ENCODE measurements around the gene LONRF3. TPM values are rescaled to one million over a fixed set of nuclear protein-coding genes. Genes with fewer than 3 reads are reported as not detected.
A peak's percentile ranks its signal among the peaks of the same experiment; 100 is the strongest.
"Not testable (repeated sequence)": the region's sequence is repeated elsewhere in the genome, so short reads cannot be mapped to it uniquely, and the experiment has no call there.

The LONRF3 gene
- total RNA-seq, 1 donor from 2014 or later = 3.4 TPM

DNA sequence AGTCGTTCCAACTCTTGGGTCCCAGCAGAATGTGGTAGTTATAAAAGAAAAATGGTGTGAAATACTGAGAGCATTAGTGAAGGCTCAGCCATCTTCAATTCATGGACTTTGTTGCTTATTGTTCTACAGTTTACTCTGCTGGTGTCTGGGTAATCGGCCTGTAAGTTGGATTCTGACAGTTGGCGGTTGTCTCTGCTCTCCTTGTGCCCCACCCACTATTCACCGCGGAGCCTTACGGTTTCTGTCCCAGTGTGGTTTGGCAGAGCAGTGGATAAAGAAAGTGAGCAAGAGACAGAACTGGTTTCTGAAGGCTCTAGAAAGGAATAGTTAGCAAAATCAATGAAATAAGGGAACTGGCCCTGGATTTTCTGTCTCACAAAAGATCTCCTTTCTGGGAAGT, 9.1 kb downstream of the LONRF3 start:
- no peak for DNase-seq (ENCODE audit: extremely low read depth, low read depth, low spot score)

DNA sequence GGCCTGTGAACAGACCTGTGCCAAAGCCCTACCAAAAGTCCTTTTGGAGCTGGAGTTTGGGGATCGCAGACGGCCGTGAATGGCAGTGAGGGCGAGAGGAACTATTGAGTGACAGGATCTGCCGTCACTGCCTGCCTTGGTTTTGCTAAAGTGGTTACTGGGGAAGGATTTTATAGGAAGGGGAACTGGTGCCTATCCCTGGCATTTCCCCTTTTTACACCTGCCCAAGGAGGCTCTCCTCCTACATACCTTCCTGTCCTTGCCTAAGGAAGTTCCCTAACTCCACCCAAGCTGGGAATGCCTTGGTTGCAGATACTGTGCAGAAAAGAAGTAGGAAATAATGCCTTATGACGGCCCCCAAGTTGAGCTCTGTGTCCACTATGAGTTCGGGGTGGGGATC, 14.5 kb downstream of the LONRF3 start:
- no peak for DNase-seq (ENCODE audit: extremely low read depth, low read depth, low spot score)

DNA sequence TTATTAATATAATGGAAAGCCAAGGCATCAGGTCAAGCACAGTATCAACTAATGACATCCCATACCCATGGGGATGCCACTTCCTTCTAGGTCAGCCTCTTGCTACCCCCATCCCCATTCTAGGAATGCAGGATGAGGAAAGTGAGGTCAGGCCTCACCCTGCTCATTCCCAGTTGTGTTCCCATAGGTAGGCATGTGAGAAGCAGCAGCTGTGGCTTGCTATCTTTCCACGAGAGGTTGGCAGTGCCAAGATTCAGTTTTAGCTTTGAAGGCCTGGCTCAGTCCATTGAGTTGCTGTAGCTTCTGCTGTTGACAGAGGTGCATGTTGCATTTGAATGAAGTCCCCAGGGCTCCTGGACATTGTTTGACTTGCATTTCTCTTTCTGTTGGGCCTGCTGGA, 15.5 kb downstream of the LONRF3 start:
- no peak for DNase-seq (ENCODE audit: extremely low read depth, low read depth, low spot score)

DNA sequence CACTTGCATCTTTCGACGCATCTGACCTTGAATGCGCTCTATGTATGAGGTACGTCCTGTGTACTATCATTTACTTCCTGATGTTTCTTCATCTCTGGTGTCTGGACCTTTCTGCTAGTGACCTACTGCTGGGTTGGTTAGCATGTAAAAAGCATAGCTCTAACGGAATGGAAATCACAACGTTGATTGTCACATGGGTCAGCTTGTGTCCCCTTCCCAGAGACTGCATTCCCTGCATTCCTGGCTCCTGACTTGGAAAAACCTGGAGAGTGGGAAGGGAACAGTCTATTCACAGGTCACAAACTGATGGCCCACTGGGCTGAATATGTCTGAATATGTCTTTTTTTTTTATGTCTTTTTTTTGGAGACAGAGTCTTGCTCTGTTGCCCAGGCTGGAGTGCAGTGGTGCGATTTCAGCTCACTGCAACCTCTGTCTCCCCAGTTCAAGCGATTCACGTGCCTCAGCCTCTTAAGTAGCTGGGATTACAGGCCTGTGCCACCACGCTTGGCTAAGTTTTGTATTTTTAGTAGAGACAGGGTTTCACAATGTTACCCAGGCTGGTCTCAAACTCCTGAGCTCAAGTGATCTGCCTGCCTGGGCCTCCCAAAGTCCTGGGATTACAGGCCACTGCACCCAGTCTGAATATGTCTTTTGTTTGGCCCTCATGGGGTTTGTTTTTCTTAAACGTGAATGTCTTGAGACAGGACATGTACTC, 16.3 kb downstream of the LONRF3 start:
- DNase-seq (ENCODE audit: extremely low read depth, low read depth, low spot score) = no peak

DNA sequence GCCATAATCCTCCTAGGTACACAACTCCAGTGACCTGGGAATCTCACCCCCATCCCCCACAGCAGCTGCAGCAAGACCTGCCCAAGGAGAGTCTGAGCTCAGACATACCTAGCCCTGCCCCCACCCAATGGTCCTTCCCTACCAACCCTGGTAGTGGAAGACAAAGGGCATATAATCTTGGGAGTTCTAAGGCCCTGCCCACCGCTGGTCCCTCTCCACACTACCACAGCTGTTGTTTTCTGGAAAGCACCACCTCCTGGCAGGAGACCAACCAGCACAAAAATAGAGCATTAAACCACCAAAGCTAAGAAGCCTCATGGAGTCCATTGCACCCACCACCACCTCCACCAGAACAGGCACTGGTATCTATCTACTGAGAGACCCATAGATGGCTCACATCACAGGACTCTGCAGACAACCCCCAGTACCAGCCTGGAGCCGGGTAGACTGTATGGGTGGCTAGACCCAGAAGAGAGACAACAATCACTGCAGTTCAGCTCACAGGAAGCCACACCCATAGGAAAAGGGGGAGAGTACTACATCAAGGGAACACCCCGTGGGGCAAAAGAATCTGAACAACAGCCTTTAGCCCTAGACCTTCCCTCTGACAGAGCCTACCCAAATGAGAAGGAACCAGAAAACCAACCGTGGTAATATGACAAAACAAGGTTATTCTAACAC, 18.2 kb downstream of the LONRF3 start:
- DNase-seq (ENCODE audit: extremely low read depth, low read depth, low spot score) = not testable (repeated sequence)

DNA sequence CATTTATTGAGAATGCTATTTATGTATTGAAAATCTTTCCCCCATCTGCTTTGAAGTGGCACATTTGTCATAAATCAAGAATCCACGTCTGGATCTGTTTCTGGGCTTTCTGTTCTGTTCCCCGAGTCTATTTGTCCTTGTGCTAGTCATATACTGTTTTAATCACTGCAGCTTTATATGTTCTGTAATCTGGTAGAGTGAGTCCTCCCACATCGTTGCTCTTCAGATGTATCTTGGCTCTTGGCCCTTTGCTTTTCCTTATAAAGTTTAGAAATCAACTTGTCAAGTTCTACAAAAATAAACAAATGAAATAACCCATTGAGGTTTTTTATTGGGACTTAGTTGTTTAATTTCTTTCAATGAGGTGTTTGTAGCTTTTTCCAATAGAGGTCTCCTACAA, 29.0 kb downstream of the LONRF3 start:
- DNase-seq (ENCODE audit: extremely low read depth, low read depth, low spot score) = no peak

DNA sequence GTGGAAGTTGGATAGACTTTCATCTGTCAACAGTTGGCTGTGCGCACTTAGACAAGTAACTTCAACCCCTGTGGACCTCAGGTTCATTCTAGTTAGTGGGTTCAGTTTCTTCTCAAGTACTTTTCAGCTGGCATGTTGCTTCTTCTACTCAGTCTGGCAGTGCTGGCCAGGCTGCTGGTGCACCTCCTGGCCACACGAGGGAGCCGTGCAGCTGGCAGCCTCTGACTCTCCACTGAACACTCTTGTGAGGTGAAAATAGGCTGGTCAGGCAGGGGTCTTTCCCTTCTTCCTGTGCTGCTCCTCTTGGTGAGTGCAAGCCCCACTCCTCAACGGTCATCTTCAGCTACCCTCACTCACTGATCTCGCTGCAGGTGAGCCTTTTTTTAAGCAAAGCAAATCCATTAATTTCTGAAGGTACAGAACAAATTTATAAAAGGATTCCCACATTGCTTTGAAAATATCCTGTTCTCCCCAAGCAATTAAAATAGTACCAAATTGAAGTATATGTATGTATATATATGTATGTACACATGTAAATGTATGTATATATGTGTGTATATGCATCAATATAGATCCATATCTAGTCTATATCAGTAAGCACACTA, 30.6 kb downstream of the LONRF3 start:
- no peak for DNase-seq (ENCODE audit: extremely low read depth, low read depth, low spot score)

DNA sequence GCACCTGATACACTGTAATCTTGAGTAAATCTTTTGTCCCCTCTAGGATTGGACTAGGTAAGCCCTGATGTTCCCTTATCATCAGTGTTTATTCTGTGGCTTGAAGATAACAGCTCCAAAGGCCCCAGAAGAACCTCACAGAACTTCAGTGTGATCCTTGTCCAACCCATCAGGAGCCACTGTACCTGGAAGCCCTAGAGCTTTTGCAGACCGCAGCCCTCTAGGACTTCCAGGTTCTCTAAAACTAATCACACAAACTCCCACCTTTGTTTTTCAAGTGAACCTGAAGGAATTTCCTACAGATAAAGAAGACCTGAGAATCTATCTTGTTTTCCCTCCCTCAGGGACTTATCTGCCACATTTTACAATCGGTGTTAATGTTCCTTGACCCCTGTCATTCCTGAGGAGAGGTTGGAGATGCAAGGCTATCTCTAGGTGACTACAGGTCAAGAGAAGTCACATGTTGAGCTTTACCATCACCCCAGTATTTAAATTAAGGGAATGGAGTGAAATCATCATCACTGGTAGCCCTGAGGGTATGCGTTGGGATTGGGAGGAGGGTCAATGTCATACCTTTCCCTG, 32.9 kb downstream of the LONRF3 start:
- no peak for DNase-seq (ENCODE audit: extremely low read depth, low read depth, low spot score)

DNA sequence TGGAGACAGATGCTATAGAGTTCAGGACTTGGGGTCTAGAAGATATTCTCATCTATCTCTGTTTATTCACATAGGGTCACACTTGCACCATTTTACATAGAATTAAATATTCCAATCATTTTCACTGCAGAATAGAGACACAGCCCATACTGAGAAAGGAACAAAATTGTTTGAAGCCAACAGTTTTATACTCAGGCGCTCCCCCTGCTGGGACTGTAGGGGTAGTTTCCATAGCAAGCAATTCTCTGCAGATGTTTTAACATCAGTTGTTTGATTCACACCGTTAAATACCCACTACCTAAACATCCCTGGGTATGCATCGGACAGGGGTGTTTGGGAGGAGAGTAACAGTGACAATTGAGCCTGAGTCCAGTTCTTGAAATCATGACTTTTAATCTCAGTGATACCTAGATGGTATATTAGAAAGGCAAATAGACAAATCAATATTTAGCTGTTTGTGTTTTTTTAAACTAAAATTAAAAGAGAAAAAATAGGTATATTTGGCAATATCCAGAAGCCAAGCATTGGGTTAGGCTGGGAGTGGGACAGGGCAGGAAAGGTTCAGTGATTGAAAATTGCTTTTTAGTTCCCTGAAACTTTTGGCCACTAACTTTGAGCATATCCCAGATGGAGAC, 33.8 kb downstream of the LONRF3 start:
- no peak for DNase-seq (ENCODE audit: extremely low read depth, low read depth, low spot score)

DNA sequence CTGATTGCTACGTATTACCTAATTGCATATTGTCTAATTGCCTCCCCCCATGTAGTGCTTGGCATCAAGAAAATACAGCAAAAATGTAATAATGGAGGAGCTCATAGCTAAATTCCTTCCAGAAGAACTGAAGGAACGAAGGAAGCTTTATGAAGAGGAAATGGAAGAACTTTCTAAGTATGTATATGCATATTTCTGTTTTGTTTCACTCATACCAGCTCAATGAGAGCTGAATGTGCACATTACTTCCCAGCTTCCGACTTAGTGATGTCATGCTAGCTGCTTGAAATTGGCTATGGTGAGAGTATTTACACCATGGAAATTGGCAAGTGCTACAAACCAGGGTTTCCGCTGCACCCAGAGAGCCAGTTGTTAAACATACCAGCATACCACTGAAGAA, 34.7 kb downstream of the LONRF3 start:
- DNase-seq (ENCODE audit: extremely low read depth, low read depth, low spot score) = no peak

DNA sequence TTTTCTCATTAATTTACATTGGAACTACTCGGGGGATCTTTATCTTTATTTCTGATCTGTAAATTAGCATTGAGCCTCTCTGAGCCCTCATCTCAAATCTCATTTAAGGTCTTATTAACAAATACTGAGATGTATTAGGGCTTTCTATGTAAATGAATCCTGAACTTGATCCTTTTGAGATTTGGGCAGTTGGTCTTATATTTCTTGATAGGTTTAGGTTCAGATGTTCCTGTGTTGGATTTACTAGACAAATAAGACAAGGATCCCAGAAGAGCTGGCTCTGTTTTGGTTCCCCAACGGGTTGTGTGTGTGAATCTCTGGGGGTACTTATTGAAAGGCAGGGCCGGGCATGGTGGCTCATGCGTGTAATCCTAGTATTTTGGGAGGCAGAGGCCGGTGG, 36.1 kb downstream of the LONRF3 start:
- DNase-seq (ENCODE audit: extremely low read depth, low read depth, low spot score) = no peak

DNA sequence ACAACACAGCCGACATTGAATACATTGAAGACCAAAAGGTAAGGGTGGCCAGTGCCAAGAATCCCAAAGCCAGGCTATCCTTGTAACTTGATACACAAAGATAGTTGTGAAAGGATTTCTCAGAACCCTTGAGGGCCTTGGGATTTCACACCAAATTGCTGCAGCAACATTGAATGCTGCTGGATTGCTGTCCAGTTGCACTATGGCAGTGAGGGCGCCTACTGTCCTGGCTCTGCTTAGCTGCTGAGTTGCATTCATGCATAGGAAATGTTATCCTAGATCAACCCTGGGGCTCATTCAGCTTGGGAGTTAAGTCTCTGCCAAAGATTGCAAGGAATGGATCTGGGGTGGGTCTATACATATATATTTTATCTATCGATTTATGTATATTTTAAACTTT, 38.7 kb downstream of the LONRF3 start:
- DNase-seq (ENCODE audit: extremely low read depth, low read depth, low spot score) = no peak

DNA sequence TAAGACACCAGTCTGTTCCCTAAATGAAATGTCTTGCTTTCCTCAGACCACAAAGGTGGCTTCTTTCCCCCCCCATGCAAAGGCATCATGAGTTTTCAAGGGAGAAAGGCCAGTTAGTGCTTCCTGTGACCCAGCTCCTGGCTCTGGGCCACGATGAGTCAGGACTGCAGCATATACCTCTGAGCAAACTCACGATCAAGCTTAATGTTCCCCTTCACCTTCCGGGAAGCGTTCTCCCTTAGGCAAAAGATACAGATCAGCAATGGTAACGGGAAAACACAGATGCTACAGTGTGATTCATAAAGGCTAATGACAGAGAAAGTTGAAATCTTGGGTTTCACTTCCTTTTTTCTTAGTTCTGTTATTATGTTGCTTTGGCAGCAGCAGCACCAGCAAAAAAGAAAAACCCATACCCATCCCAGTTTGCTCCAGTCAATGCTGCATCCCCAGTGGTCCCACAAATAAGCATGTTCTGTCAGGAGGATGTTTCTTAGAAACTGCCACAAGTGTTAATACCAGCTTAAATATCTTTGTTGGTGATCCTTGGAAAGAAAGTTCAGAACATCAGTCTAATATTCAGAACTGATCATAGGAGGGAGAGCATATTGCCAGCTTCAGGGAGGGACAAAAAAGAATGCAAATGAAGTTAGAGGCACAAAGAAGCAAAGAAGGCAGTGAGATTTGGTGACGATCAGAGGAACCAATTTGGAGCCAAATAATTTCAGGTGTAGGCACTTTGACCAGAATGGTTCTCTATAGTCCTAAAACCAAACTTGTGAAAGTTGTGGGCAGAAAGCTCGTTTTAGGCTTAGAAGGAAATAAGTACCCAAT, 41.2 kb downstream of the LONRF3 start:
- DNase-seq (ENCODE audit: extremely low read depth, low read depth, low spot score) = peak; percentile 78

DNA sequence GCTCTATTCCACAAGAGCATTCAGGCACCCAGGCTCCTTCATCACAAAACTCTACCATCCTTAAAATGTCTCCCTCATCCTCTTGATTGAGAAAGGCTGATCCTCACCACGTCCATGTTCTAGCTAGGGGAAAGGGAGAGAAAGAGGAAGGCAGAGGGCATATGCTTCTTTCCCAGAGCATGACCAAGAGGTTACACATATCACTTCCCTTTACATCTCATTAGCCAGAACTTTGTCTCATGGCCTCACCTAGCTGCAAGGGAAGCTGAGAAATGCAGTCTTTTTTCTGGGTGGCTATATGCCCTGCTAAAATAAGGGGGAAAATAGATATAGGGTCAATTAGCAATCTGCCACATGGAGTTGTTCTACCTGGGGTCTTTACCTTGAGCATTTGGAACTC, 42.7 kb downstream of the LONRF3 start:
- DNase-seq (ENCODE audit: extremely low read depth, low read depth, low spot score) = no peak

DNA sequence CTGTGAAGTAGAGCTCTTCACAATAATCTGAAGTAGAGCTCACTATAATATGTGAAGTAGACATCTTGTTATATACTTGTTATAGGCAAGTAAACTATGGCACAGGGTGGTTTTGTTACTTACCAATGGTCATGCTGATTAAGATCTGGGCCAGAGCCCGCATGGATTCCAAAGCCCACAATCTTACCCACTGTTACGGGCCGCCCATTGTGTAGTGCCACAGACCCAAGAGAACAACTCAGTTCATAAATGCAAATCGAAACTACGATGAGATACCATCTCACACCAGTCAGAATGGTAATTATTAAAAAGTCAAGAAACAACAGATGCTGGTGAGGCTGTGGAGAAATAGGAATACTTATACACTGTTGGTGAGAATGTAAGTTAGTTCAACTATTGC, 51.5 kb downstream of the LONRF3 start:
- DNase-seq (ENCODE audit: extremely low read depth, low read depth, low spot score) = no peak

DNA sequence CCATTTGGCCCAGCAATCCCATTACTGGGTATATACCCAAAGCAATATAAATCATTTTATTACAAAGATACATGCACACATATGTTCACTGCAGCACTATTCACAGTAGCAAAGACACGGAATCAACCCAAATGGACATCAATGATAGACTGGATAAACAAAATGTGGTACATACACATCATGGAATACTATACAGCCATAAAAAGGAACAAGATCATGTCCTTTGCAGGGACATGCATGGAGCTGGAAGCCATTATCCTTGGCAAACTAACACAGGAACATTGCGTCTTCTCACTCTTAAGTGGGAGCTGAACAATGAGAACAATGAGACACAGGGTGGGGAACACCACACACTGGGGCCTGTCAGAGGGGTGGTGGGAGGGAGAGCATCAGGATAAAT, 51.9 kb downstream of the LONRF3 start:
- not testable (repeated sequence) for DNase-seq (ENCODE audit: extremely low read depth, low read depth, low spot score)

DNA sequence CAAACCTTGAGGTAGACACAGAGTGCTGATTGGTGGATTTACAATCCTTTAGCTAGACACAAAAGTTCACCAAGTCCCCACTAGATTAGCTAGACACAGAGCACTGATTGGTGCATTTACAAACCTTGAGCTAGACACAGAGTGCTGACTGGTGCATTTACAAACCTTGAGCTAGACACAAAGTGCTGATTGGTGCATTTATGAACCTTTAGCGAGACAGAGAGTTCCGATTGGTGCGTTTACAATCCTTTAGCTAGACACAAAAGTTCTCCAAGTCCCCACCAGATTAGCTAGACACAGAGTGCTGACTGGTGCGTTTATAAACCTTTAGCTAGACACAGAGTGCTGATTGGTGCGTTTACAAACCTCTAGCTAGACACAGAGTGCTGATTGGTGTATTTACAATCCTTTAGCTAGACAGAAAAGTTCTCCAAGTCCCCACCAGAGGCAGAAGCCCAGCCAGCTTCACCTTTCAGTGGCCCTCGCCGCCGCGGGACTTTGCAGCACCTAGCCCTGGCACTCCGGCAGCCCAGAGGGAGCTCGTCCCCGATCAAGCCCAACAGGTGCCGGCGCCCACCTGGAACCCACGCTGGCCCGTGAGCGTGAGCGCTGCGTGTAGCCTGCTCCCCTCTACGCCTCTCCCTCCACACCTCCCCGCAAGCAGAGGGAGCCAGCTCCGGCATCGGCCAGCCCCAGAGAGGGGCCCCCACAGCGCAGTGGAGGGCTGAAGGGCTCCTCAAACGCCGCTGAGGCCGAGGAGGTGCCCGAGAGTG, 53.7 kb downstream of the LONRF3 start:
- not testable (repeated sequence) for DNase-seq (ENCODE audit: extremely low read depth, low read depth, low spot score)

DNA sequence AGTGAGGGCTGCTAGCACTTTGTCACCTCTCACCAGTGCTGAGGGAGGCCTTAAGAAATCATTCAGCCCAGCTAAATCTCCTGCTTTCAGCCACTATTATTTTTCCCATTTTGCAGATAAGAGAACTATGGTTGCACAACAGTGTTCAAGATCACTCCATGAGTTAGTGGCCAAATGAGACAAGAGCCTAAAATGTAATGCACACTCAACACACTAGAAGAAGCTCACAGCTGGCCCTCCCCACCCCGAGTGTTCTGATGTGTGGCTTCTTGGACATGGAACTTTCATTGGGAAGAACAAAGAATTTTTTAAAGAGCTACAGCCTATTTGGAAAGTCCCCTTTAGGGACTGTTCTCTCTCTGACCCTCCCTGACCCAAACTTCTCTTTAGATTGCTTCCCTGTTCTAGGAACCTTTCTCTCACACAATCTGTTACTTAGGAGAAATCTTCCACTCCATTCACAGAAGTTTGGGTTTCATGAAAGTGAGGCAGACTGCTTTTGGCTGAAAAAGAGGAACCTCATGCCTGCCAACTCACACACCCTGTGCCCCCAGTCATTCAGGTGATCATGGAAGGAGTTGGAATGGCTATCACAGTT, 54.4 kb downstream of the LONRF3 start:
- no peak for DNase-seq (ENCODE audit: extremely low read depth, low read depth, low spot score)

DNA sequence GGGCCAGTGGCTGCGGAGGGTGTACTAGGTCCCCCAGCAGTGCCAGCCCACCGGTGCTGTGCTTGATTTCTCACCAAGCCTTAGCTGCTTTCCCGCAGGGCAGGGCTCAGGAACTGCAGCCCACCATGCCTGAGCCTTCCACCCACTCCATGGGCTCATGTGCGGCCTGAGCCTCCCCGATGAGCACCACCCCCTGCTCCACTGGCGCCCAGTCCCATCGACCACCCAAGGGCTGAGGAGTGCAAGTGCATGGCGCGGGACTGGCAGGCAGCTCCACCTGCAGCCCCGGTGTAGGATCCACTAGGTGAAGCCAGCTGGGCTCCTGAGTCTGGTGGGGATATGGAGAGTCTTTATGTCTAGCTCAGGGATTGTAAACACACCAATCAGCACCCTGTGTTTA, 55.2 kb downstream of the LONRF3 start:
- not testable (repeated sequence) for DNase-seq (ENCODE audit: extremely low read depth, low read depth, low spot score)

All from glomerular endothelial cell (primary cell).